H1 (cell line): ENCODE measurements around the gene MAP7D1. TPM values are rescaled to one million over a fixed set of nuclear protein-coding genes. Genes with fewer than 3 reads are reported as not detected.

Source experiments
- CTCF ChIA-PET: fragments of 300-600 bp; sonication (Branson Sonifier 250); formaldehyde crosslinking; loops from one replicate; lab custom pipeline; 2021; ENCODE audit not compliant: partially characterized antibody; lab: Charles Lee
- POLR2A ChIA-PET: fragments of 300-600 bp; sonication (Branson Sonifier 250); formaldehyde crosslinking; loops from one replicate; lab custom pipeline; 2021; ENCODE audit warnings: inconsistent platforms; ENCODE audit not compliant: partially characterized antibody; lab: Charles Lee
- DNase-seq, 2 experiments: peaks; one replicate each; pipeline versions ENCODE4 v3.0.0 to v3.0.0-alpha.2; 2010 to 2022; ENCODE audit warnings: low spot score in 2 of 2, low read depth in 1 of 2, mixed read lengths in 1 of 2
- FAIRE-seq: peaks from 2 replicates; lab custom pipeline; 2011; peaks lifted over from hg19 to GRCh38; lab: Jason Lieb, UNC
- H2AFZ ChIP-seq: 2 replicates; pipeline ENCODE4 v1.8.1; 2012; ENCODE audit warnings: low read length, inconsistent platforms
- H2AK5ac ChIP-seq: 2 replicates; pipeline ENCODE4 v1.6.1; 2013; ENCODE audit warnings: low read depth, low read length
- H2BK120ac ChIP-seq: replicated peaks from 2 replicates; pipeline ENCODE3; 2013; ENCODE audit warnings: low read depth, low read length, inconsistent platforms
- H2BK12ac ChIP-seq: 2 replicates; pipeline ENCODE4 v1.6.1; 2013; ENCODE audit warnings: low read depth, low read length
- H2BK15ac ChIP-seq: 2 replicates; pipeline ENCODE4 v1.6.1; 2013; ENCODE audit warnings: low read length
- H2BK20ac ChIP-seq: 2 replicates; pipeline ENCODE4 v1.6.1; 2013; ENCODE audit warnings: low read length
- H2BK5ac ChIP-seq: 2 replicates; pipeline ENCODE4 v1.6.1; 2013; ENCODE audit warnings: low read depth, low read length
- H3K14ac ChIP-seq: 2 replicates; pipeline ENCODE4 v1.6.1; 2013; ENCODE audit warnings: inconsistent platforms; ENCODE audit not compliant: insufficient read length
- H3K18ac ChIP-seq: 2 replicates; pipeline ENCODE4 v1.6.1; 2013; ENCODE audit warnings: low read length; ENCODE audit errors: extremely low read depth
- H3K23ac ChIP-seq: 2 replicates; pipeline ENCODE4 v1.6.1; 2013; ENCODE audit warnings: inconsistent platforms; ENCODE audit not compliant: insufficient read length
- H3K23me2 ChIP-seq: 2 replicates; pipeline ENCODE4 v1.6.1; 2013; ENCODE audit warnings: low read depth, low read length
- H3K27ac ChIP-seq: 2 replicates; pipeline ENCODE4 v1.6.1; 2011; ENCODE audit warnings: low read depth, low read length, inconsistent platforms
- H3K27me3 ChIP-seq, 4 experiments: replicated peaks in 1 of 4; 1 replicate in 1 of 4; 2 replicates in 3 of 4; pipeline versions ENCODE4 v1.6.1 to v1.8.1; 2011 to 2013; ENCODE audit warnings: low read length in 3 of 4, mild to moderate bottlenecking in 3 of 4, inconsistent platforms in 2 of 4, mixed read lengths in 2 of 4, moderate library complexity in 1 of 4; ENCODE audit not compliant: control insufficient read depth in 3 of 4, insufficient read depth in 3 of 4; ENCODE audit errors: extremely low read depth in 1 of 4
- H3K36me3 ChIP-seq, 4 experiments: 2 replicates each; pipeline versions ENCODE4 v1.6.1 to v1.8.1; 2011 to 2013; ENCODE audit warnings: mild to moderate bottlenecking in 4 of 4, low read length in 3 of 4, moderate library complexity in 2 of 4, control low read depth in 1 of 4, inconsistent platforms in 1 of 4; ENCODE audit not compliant: insufficient read depth in 4 of 4, control insufficient read depth in 2 of 4
- H3K4ac ChIP-seq: replicated peaks from 2 replicates; pipeline ENCODE3; 2013; ENCODE audit warnings: low read length, low read depth, mixed read lengths, inconsistent platforms; ENCODE audit not compliant: insufficient read length
- H3K4me1 ChIP-seq, 4 experiments: replicated peaks in 1 of 4; 1 replicate in 1 of 4; 2 replicates in 3 of 4; pipeline versions ENCODE4 v1.6.1 to v1.8.1; 2011 to 2013; ENCODE audit warnings: low read length in 3 of 4, inconsistent platforms in 2 of 4, mixed read lengths in 1 of 4; ENCODE audit not compliant: insufficient read depth in 4 of 4, control insufficient read depth in 3 of 4
- H3K4me2 ChIP-seq, 2 experiments: 2 replicates each; pipeline versions ENCODE4 v1.6.1 to v1.8.1; 2011 to 2013; ENCODE audit warnings: low read depth in 2 of 2, low read length in 2 of 2, control low read depth in 1 of 2, inconsistent platforms in 1 of 2, mild to moderate bottlenecking in 1 of 2; ENCODE audit not compliant: insufficient read depth in 1 of 2
- H3K4me3 ChIP-seq, 4 experiments: fragments of 200-600, 300-600 bp in 1 of 4; sonication (generic), shearing (Covaris generic), sonication (Bioruptor Twin) in 1 of 4; 2 replicates each; pipeline versions ENCODE4 v1.5.1 to v1.8.1; 2011 to 2016; ENCODE audit warnings: low read length in 4 of 4, low read depth in 3 of 4, control low read depth in 2 of 4, inconsistent platforms in 2 of 4, mild to moderate bottlenecking in 2 of 4, mixed read lengths in 1 of 4, moderate library complexity in 1 of 4; ENCODE audit not compliant: insufficient read depth in 2 of 4; ENCODE audit errors: extremely low read depth in 1 of 4
- H3K56ac ChIP-seq: replicated peaks from 2 replicates; pipeline ENCODE3; 2013; ENCODE audit warnings: low read depth, mild to moderate bottlenecking, mixed read lengths, low read length, inconsistent platforms; ENCODE audit not compliant: insufficient read length
- H3K79me1 ChIP-seq: 2 replicates; pipeline ENCODE4 v1.6.1; 2013; ENCODE audit warnings: low read depth, low read length, control low read depth
- H3K79me2 ChIP-seq, 2 experiments: 2 replicates each; pipeline versions ENCODE4 v1.6.1 to v1.8.1; 2012 to 2013; ENCODE audit warnings: low read length in 2 of 2, mild to moderate bottlenecking in 2 of 2, inconsistent platforms in 1 of 2; ENCODE audit not compliant: insufficient read depth in 2 of 2, control insufficient read depth in 1 of 2
- H3K9ac ChIP-seq, 4 experiments: replicated peaks in 1 of 4; 1 replicate in 1 of 4; 2 replicates in 3 of 4; pipeline versions ENCODE4 v1.6.1 to v1.8.1; 2011 to 2013; ENCODE audit warnings: low read depth in 3 of 4, low read length in 3 of 4, control low read depth in 2 of 4, mild to moderate bottlenecking in 2 of 4, moderate library complexity in 2 of 4, inconsistent platforms in 1 of 4; ENCODE audit errors: extremely low read depth in 1 of 4
- H3K9me3 ChIP-seq, 2 experiments: 2 replicates each; pipeline versions ENCODE4 v1.6.1 to v1.8.1; 2012 to 2013; ENCODE audit warnings: mild to moderate bottlenecking in 2 of 2, moderate library complexity in 2 of 2, control low read depth in 1 of 2, inconsistent platforms in 1 of 2, low read depth in 1 of 2, low read length in 1 of 2, mixed read lengths in 1 of 2; ENCODE audit not compliant: insufficient read depth in 2 of 2
- H4K20me1 ChIP-seq, 2 experiments: replicated peaks in 1 of 2; 2 replicates each; pipeline versions ENCODE3 to v1.8.1; 2011 to 2013; ENCODE audit warnings: inconsistent platforms in 2 of 2, low read length in 2 of 2, mild to moderate bottlenecking in 1 of 2; ENCODE audit not compliant: insufficient read depth in 2 of 2, control insufficient read depth in 1 of 2
- H4K5ac ChIP-seq: 2 replicates; pipeline ENCODE4 v1.6.1; 2013; ENCODE audit warnings: low read length, low read depth, mixed read lengths, inconsistent platforms; ENCODE audit not compliant: insufficient read length
- H4K8ac ChIP-seq: 2 replicates; pipeline ENCODE4 v1.8.0; 2013; ENCODE audit warnings: mild to moderate bottlenecking, moderate library complexity, low read length, inconsistent platforms; ENCODE audit not compliant: insufficient read depth; ENCODE audit errors: extremely low read depth
- H4K91ac ChIP-seq: replicated peaks from 2 replicates; pipeline ENCODE3; 2013; ENCODE audit warnings: low read length, mixed read lengths, inconsistent platforms; ENCODE audit not compliant: insufficient read length
- CEBPB ChIP-seq: IDR thresholded peaks from 2 replicates; pipeline ENCODE4 v1.6.1; 2012; ENCODE audit warnings: low read depth, low read length
- EGR1 ChIP-seq: IDR thresholded peaks from 2 replicates; pipeline ENCODE4 v1.6.1; 2011; ENCODE audit warnings: low read depth, low read length, borderline replicate concordance
- EZH2 ChIP-seq: fragments of 200-600 bp; sonication (generic); IDR thresholded peaks from 2 replicates; pipeline ENCODE4 v1.7.1; 2012; ENCODE audit warnings: low read depth, mild to moderate bottlenecking, moderate library complexity, low read length, inconsistent platforms; ENCODE audit not compliant: severe bottlenecking
- GTF2F1 ChIP-seq: IDR thresholded peaks from 2 replicates; pipeline ENCODE4 v1.6.1; 2012; ENCODE audit warnings: low read depth, low read length, improper control_type of control experiment, borderline replicate concordance
- KDM1A ChIP-seq: fragments of 200-600, 300-600 bp; sonication (generic); IDR thresholded peaks from 2 replicates; pipeline ENCODE4 v1.7.1; 2016; ENCODE audit warnings: mild to moderate bottlenecking, low read length, borderline replicate concordance
- KDM4A ChIP-seq: IDR thresholded peaks from one replicate; pipeline ENCODE4 v1.7.1; 2012; ENCODE audit warnings: low read depth, mild to moderate bottlenecking, moderate library complexity, low read length, inconsistent platforms; ENCODE audit not compliant: severe bottlenecking
- RFX5 ChIP-seq: IDR thresholded peaks from 2 replicates; pipeline ENCODE4 v1.6.1; 2011; ENCODE audit warnings: low read depth, low read length, improper control_type of control experiment, borderline replicate concordance
- RNF2 ChIP-seq: fragments of 200-900, 300-1000 bp; sonication (generic); IDR thresholded peaks from 2 replicates; pipeline ENCODE4 v1.7.1; 2016; ENCODE audit warnings: borderline replicate concordance, low read depth, mild to moderate bottlenecking, antibody characterized with exemption, low read length; ENCODE audit not compliant: poor library complexity, severe bottlenecking; ENCODE audit errors: missing control alignments
- SIN3A ChIP-seq, 2 experiments: IDR thresholded peaks in 1 of 2; conservative IDR thresholded peaks in 1 of 2; 2 replicates each; pipeline ENCODE4 v1.6.1; 2011 to 2012; ENCODE audit warnings: low read length in 2 of 2, improper control_type of control experiment in 1 of 2, low read depth in 1 of 2, mild to moderate bottlenecking in 1 of 2
- SP2 ChIP-seq: IDR thresholded peaks from 2 replicates; pipeline ENCODE4 v1.6.1; 2012; ENCODE audit warnings: mild to moderate bottlenecking, low read length, inconsistent platforms
- TAF7 ChIP-seq: optimal IDR thresholded peaks from 2 replicates; pipeline ENCODE3; 2011; ENCODE audit warnings: low read depth, mild to moderate bottlenecking, inconsistent platforms, low read length, moderate library complexity, borderline replicate concordance
- TEAD4 ChIP-seq: IDR thresholded peaks from 2 replicates; pipeline ENCODE4 v1.6.1; 2012; ENCODE audit warnings: low read depth, low read length, inconsistent platforms, mixed read lengths
- ZNF274 ChIP-seq: IDR thresholded peaks from 2 replicates; pipeline ENCODE4 v1.7.0; 2012; ENCODE audit warnings: low read length, borderline replicate concordance; ENCODE audit errors: extremely low read depth
- WGBS, 2 experiments: shearing (Covaris generic) in 1 of 2; methylation state at CpG; one replicate each; pipeline versions ENCODE4 v1.1.6 to v1.1.7; 2013 to 2015; ENCODE audit warnings: low lambda C conversion rate in 2 of 2, mixed read lengths in 2 of 2, inconsistent platforms in 1 of 2, low coverage in 1 of 2, missing lambda C conversion rate in 1 of 2; ENCODE audit not compliant: insufficient replicate concordance in 2 of 2, insufficient coverage in 1 of 2, insufficient read length in 1 of 2; ENCODE audit errors: extremely low coverage in 1 of 2, missing lambda C conversion rate in 1 of 2; 5-methylcytosine and 5-hydroxymethylcytosine counted together
- polyA plus RNA-seq, 7 experiments: library from polyadenylated mRNA; depleted of rRNA in 3 of 7; stranded (reverse) in 5 of 7; unstranded in 2 of 7; fragments of >200 nt in 5 of 7; fragments of 200-250 nt in 2 of 7; gene quantifications; 1 replicate in 5 of 7; 2 replicates in 1 of 7; 4 replicates in 1 of 7; pipeline versions ENCODE4 v1.2.1 to v1.2.3, GENCODE V29; 2011 to 2013; ENCODE audit warnings: missing spikeins in 2 of 7, mixed read lengths in 2 of 7
- total RNA-seq: library from RNA; stranded (reverse); fragmentation: NEBNext Ultra II Directional; extraction: Animal tissue kit (Norgen Biotek cat#: 25700); gene quantifications from 2 replicates; pipeline ENCODE4 v1.2.1, GENCODE V29; 2021

The MAP7D1 gene
- total and polyA plus RNA-seq, 2 of the 8 experiments (the other 6 are each of a cell fraction or from before 2014, with no cell fraction given) = 18.2 to 52.4 TPM

DNA sequence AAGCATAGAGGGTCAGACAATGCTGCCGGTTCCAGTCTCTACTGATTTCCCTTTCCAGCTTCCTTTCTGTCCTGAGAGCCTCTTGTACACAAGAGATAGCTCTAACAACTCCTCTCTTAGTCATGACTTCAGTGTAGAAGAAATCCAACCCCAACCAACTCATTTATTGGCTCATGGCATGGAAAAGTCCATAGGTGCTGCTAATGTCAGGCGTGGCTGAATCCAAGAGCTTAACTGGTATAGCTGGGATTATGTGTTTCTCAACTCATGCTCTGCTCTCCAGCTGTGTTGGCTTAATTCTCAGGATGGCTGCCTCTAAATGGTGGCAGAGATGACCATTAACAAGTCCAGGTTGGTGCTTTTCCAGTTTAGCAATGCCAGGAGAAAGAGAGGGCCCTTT, 55.9 kb downstream of the MAP7D1 start:
- CTCF ChIA-PET = interaction anchor here (0.6 to 3.8 kb wide), 7 partner anchors 12 to 121 kb away, joined by 3 to 17 read pairs (median 4); no protein-coding TSS in a partner anchor
- Histone ChIP-seq H3K56ac (no peak overlapping the region), H4K20me1 (no peaks in the 10 kb centered on the region), H2AFZ (no peak overlapping the region), H3K14ac (no peak overlapping the region), H2AK5ac (no peak overlapping the region), H4K8ac (no peak overlapping the region), H2BK5ac (no peak overlapping the region), H3K79me1 (no peaks in the 10 kb centered on the region), H3K4me1 (no peaks in the 10 kb centered on the region; a peak in 1 of 7 replicates), H3K79me2 (no peaks in the 10 kb centered on the region), H3K27me3 (no peaks in the 10 kb centered on the region), H3K4me3 (no peak overlapping the region), H3K27ac (no peak overlapping the region), H2BK20ac (no peak overlapping the region), H2BK120ac (no peak overlapping the region), H3K23me2 (no peaks in the 10 kb centered on the region), H3K36me3 (no peaks in the 10 kb centered on the region), H3K4me2 (no peak overlapping the region), H4K5ac (no peak overlapping the region), H3K9ac (no peak overlapping the region), H3K9me3 (no peaks in the 10 kb centered on the region), H2BK15ac (no peak overlapping the region), H3K4ac (no peak overlapping the region), H2BK12ac (no peak overlapping the region), H3K23ac (no peak overlapping the region), H4K91ac (no peak overlapping the region), H3K18ac (no peak overlapping the region)
- FAIRE-seq (no peak), DNase-seq (no peak)
- TF ChIP-seq SIN3A (conservative IDR thresholded peaks at IDR 0.05 in 1 of 2, IDR thresholded peaks at IDR 0.05 in 1 of 2; ENCODE audit: low read depth in 1 of 2, low read length in 2 of 2) (no peak), KDM4A (no peak), GTF2F1 (no peak), TAF7 (no peak), SP2 (no peak), RNF2 (no peak), ZNF274 (no peak), RFX5 (no peak), EZH2 (no peak), TEAD4 (no peak), EGR1 (no peak), CEBPB (no peak), KDM1A (no peak)
- 97% methylated on average over 2 of the region's 2 CpGs; no CpG with 5 or more reads in 1 of the 2 experiments for WGBS, 2 experiments
- POLR2A ChIA-PET = interaction anchor here (1.2 kb wide), 1 partner anchor 29 kb away, joined by 3 read pairs; no protein-coding TSS in a partner anchor
